ENCODE data around the gene DERL3.

DNA sequence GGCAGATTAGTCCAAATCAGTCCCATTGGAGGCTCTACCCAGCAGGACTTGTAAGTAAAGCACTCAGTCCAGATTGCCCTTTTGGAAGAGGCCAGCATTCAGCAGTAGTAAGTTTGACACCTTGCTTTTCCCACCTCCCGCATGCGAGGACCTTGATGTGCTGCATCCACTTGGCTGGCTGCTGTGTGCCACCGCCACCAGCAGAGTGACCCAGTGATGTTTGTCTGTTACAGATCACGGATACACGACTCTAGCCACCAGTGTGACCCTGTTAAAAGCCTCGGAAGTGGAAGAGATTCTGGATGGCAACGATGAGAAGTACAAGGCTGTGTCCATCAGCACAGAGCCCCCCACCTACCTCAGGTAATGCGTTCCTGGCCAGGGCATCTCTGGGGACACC, 45.5 kb downstream of the DERL3 start:
- TF ChIP-seq POLR2AphosphoS5 (IDR thresholded peaks at IDR 0.05; ENCODE audit: low read depth, low read length) (no peak), SIN3A (IDR thresholded peaks at IDR 0.05; ENCODE audit: borderline replicate concordance, insufficient read depth, low read length) (no peak), FOXP2 (optimal IDR thresholded peaks at IDR 0.05; ENCODE audit: borderline replicate concordance, extremely low read depth, extremely low read length, insufficient read depth) (no peak)
